ENCODE results near the gene KCNC2. TPM values are rescaled to one million over a fixed set of nuclear protein-coding genes. Genes with fewer than 3 reads are reported as not detected.

The KCNC2 gene
- total RNA-seq, 1 donor from 2014 or later, result not detected

GRCh38 chr12:74999474-74999873 is 210.2 kb downstream of the KCNC2 start:
- no peak overlapping the region for H3K27ac Mint-ChIP-seq (ENCODE audit: unreplicated experiment)
- no peaks in the 10 kb centered on the region for H3K27me3 Mint-ChIP-seq (ENCODE audit: unreplicated experiment)
- H3K9me3 Mint-ChIP-seq (ENCODE audit: unreplicated experiment), result no peaks in the 10 kb centered on the region
- H3K4me3 Mint-ChIP-seq (ENCODE audit: unreplicated experiment), result no peak overlapping the region
- no peaks in the 10 kb centered on the region for H3K4me1 Mint-ChIP-seq (ENCODE audit: unreplicated experiment)
- no peak for DNase-seq (ENCODE audit: low spot score)
- TF ChIP-seq CTCF (IDR thresholded peaks at IDR 0.05; ENCODE audit: unreplicated experiment), result no peak
- H3K36me3 Mint-ChIP-seq (ENCODE audit: low read depth, unreplicated experiment), result no peaks in the 10 kb centered on the region

Other genes starting within 250 kb of the KCNC2 start
- 2.1 TPM for gene CAPS2, start 120.5 kb upstream of the KCNC2 start, total RNA-seq (ENCODE audit: unreplicated experiment)
- not detected for gene GLIPR1L1, start 124.8 kb upstream of the KCNC2 start, total RNA-seq (ENCODE audit: unreplicated experiment)
- 0.26 TPM for gene GLIPR1L2, start 181.2 kb upstream of the KCNC2 start, total RNA-seq (ENCODE audit: unreplicated experiment)

All from endothelial cell (in vitro differentiated cells).